CD4-positive, alpha-beta T cell treated with Interleukin-17A for 4 hours (primary cell): ENCODE data around the gene FNDC3B.

Experiments
- DNase-seq: peaks from one replicate; pipeline ENCODE4 v3.0.0-alpha.2; 2020; ENCODE audit warnings: mixed read lengths

Gene FNDC3B

DNA sequence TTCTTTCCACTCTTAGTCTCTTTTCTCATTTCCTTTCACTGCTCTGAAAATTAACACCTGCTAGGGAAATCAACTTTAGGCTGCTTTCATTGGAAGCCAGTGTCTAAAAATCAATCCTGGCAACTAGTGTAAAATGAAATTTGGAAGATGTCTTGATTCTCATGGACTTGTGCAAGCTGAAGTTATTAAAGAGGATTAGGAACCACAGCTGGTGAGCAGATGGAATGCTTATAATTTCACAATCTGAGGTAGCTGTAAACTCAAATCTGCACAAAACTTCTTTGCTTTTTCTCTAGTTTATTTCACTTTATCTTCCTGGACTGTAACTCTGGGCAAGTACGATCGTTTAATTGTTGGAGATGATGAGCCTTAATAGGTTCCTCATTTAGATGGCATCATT lies 233.3 kb downstream of the FNDC3B start:
- no peak for DNase-seq

DNA sequence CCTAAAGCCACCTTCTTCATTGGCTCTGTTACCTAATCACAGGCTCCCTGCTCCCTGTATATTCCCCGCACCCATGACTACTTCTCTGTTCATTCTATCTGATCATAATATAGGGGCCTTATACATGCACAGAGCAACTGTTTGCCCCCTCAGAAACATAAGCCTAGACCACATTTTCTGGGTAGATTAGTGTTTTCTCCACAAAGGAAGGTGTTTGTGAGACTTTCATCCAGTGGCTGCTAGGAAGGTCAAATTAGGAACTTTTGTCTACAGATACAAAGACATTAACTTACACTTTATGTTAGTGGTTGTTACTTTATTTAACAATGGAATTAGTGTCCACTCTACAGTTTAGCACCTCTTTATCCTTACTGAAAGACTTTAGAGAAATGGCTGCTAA lies 234.0 kb downstream of the FNDC3B start:
- no peak for DNase-seq

DNA sequence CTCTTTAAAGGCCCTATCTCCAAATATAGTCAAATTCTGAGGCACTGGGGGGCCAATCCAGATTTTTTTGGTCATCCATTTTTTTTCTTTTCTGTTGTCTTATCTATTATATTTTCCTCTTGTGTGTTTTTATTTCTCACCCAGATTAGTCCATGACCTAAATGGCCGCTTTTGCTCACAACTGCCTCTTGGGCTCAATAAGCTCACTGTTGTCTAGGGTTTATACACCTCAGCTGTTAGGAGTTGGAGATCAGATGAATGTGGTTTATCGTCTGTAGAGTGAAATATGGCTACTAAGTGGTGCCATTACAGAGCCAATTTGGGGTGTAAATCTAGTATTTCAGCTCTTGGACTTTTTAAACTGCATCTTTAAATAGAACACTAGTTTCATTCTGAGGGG lies 235.5 kb downstream of the FNDC3B start:
- DNase-seq: no peak

DNA sequence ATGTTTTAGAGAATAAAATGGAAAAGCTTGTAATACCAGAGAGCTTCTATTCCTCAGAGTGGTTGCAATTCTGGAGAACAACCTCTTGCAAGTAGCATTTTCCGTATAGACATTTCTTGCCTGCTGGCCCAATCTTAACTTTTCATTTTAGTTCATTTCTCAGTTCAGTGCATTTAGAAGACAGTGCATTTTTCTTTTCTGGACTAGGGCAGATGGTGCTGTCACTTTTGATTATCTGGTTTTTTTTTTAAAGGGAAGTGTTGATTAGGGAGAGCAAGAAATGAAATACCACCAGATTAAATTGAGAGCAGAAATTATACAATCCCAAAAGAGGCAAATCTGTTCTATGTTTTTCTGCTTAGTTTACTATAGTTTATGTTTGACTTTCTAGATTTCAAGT lies 236.2 kb downstream of the FNDC3B start:
- DNase-seq: no peak

DNA sequence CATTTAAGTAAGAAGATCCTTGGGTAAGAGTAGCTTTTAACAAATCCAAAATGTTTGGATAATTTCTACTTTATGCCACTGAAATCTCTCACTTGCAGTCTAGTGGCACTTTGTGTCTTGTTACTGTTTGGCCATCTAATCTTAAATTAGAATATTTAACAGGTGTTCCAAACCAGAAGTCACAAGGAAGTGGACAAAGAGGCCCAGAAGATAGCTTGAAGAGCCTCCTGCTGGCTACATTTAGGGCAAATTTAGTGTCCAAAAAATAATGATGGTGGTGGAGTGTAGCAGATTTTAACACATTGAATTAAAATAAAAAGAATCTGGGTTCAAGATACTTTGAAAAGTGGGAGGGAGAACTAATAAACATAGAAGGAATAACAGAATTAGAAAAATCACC lies 236.7 kb downstream of the FNDC3B start:
- DNase-seq: no peak

DNA sequence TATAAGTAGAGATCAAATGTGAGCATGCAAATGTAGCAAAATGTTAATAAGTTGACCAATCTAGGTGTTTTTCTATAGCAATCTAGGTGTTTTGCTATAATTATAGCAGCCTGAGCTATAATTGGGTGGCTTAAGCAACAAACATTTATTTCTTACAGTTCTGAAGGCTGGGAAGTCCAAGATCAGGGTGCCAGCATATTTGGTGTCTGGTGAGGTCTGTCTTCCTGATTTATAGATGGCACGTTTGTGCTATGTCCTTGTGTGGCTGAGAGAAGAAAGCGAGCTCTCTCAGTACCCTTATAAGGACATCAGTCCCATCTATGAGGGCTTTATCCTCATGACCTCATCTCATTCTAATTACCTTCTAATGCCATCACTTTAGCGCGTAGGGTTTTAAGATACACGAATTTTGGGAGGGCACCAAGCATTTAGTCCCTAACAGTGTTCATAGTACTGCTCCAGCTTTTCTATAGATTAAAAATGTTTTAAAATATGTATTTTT lies 237.8 kb downstream of the FNDC3B start:
- no peak for DNase-seq

DNA sequence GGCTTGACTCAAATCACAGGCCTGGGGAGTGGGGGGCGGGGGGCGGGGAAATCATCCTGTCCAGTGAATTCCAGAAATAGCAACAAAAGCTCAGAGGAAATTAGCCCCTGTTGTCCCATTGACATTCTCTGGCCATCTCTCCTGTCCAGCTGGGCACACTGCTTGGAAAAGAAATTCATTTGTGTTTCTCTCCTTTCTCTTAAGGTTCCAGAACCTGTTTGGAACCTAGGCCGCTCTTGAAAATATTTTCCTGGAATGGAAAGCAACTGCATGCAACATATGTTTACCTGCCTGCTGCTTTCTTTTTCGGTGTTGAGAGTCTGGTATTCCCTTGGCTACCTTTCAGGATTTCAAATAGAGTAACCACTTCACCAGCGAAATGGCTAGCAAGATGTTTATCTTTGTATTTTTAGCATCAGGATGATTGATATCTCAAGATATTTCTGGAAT lies 239.8 kb downstream of the FNDC3B start:
- DNase-seq: no peak

DNA sequence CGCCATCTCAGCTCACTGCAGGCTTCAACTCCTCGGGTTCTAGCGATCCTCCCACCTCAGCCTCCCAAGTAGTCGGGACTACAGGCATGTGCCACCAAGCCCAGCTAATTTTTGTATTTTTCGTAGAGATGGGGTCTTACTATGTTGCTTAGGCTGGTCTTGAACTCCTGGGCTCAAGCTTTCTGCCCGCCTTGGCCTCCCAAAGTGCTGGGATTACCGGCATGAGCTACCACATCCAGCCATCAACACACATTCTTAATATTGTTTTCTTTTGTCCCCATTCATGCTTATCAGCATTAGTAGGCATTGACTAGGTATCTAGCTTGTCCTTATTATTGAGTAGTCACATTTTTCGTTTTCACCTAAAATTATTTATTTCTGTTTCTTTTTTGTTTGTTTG lies 240.6 kb downstream of the FNDC3B start:
- DNase-seq: no peak

DNA sequence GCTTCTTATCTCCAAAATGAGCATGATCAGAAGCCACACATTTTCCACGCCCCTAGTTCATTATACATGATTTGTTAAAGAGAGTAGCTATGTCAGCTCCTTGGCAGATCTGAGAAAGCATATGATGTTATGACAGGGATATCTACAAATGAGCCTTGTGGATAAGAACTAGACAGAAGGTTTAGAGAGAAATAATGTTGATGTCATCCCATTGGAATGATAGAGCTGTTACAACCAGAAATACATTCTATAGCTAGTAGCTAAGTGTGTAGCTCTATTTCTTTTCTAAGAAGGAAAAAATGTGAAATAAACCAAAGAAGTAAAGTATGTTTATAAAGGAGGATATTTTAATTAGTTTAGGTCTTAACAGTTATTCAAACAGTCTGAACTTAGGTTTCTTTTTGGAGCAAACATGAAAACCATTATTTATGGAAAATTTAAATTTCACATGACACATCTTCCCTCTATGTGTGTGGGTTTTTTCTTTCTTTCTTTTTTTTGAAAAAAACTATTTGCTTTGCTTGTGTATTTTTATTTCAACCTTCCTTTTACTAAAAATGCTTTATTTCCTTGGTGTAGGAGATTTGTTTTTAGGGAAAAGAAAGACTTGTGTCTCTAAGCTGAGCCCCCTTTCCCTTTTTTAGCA lies 241.2 kb downstream of the FNDC3B start:
- DNase-seq: no peak

DNA sequence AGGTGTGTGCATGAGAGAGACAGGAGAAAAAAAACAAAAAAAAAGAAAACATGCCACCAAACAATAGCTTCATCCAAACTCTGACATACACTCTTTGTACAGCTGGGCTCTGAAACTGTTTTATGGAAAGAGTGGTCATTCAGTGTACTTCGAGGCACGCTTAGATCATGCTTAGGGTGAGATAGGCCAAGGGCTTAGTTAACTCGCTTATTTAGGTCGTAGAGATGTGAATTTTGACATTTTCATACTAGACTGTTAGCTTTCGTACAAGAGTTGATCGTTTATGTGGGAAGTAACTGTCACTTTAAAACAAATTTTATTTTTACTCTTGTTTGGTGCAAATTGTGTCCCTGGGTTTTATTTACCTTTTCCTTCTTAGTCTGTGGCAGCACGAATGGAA lies 242.5 kb downstream of the FNDC3B start:
- DNase-seq: no peak

DNA sequence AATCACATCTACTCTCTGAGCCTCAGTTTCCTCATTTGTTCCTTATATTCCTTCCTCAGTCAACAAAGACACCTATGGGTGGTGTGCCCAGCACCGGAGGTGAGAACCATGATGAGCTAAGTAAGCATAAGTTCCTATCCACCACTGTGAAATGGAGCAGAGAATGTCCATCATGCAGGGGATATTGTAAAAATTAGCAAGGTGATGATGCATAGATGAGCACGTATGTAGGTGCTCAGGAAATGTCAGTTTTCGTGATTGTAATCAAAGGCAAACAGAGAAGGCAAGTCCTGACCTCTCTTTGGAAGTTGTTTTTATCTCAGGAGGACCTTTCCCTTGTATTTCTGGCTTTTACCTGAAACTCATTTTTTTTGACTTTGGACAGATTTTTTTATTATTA lies 243.5 kb downstream of the FNDC3B start:
- DNase-seq: no peak

DNA sequence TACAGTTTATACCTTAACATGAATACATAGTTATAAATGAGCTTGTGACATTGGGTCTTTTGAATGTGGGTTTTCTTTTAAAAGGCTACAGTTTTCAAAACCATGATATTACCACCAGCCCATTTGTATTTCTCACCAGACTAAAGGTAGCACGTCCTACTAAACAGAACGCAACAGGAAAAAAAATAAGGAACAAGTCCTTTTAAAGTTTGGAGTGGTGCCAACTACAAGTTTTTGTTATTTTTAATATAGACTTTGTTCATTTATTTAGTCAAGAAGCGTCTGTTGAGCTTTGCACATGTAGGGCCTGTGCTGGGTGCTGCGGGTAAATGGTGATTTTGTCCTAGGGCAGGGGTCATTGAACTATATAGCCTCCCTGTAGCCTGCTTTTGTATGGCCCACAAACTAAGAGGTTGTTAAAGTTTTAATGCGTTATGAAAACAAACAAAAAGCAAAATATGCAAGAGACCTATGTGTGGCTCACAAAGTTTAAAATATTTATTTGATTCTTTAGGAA lies 244.5 kb downstream of the FNDC3B start:
- DNase-seq: no peak

DNA sequence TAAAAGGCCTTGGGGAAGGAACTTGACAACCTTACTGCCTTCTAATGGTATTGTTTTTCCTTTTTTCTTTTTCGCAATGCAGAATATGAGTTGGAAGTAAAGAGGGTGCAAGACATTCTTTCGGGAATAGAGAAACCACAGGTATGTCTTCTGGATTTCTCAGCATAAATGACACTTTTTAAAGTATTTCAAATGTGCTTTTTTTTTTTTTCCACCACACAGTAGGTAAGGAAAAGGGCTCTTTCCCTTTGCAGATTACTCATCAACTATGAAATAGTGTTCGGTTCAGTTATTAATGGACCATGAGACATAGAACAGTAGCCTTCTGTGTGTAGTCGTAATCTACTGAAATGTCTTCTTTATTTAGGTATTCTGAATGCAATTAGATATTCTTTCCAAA lies 246.5 kb downstream of the FNDC3B start:
- DNase-seq: no peak

DNA sequence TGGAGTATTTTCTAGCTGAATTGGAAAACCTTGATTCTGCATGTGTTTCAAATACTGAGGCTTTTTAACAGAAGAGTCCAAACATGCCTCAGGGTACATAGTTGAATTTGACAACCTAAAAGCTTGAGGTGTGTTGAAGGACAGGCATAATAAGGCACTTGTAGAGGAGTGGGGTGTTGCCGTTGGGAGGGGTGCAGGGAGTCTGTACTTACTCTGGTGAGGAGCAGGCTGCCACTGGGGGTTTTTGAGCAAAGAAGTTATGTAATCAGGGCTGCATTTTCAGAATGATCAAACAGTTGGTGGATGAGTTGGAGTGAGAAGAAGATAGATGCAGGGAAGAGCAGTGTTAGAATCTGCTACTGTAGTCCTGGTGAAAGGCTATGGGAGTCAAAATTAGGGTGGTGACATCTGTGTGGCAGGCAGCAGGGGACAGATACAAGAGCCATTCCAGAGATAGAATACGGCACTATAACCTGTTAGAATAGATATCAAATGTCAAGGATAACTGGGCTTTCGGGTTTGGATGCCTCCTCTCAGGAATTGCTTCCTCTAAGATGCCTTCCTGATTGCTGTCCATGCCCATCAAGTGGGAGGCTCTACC lies 247.3 kb downstream of the FNDC3B start:
- no peak for DNase-seq

DNA sequence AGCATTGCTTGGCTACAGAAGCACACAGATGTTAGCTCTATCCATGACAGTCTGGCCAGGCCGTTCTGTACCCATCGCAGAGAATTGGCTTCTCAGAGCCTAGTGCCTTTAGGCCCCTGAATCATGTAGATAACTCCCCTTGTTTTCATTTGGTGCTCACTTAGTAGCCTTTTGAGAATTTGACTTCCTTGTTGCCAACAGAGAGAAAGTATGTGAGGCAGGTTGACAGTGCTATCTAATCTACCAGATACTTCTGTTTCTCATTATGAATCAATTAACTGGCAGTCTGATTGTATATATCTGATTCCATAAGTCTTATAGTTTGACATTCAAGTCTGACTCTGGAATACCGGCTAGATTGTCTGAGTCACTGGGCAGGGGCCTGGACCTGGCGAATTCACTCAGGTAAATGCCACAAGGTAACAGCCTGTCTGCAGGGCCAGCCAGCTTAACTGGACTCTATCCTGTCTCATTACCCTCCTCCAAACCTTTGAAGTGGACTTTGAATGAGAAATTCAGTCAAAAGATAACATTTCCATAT lies 248.6 kb downstream of the FNDC3B start:
- DNase-seq: no peak

DNA sequence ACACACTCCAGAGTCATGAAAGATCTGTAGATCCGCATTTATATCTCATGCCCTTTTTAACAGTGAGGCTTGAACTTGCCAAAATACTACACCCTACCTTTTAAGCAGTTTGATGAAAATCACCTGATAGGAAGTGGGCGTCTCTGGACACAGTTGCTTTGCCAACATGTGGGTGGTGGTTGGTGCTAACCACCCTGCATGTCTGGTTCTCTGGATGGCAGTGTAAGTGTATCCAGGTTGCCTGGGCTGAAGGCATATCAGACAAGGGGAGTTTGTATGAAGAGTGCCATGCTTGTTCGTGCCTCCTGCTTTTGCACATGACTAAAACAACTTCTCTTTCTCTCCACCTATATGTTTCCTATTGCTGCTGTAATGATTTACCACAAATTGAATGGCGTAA lies 249.3 kb downstream of the FNDC3B start:
- no peak for DNase-seq

DNA sequence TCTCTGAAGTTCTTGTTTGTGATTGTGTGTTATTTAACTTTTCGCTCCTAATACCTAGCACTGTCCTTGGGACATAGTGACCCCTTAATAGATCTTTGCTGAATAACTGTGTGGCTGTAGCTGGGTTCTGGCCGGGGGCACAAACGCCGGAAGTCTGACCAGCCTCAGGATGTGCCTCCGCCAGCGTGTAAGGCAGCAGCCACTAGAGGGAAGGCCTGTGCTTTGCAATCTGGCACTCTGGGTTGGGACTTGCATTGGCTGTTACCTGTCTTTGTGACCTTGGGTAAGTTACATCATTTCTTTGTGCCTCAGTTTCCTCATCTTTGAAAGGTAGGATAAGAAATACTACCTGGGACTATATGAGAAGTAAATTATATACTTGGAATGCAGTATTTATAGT lies 250.2 kb downstream of the FNDC3B start:
- DNase-seq: no peak

DNA sequence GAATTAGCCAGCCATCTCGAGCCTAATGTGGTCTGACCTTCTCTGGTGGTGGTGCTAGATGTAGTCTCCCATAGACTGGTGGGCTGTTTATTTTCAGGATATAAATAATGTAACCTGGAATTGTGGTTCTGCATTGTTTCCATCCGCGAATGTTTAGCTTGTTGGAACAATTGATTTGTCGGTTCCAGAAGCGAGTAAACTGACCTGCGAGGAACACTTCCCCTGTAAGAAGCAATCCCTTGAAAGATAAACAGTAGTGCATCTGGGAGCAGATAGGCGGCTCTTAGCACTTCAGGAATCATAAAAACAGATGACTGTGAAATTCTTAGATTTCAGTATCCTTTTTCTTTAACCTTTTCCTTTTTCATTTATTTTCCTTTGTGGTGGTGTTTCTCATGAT lies 251.1 kb downstream of the FNDC3B start:
- no peak for DNase-seq

DNA sequence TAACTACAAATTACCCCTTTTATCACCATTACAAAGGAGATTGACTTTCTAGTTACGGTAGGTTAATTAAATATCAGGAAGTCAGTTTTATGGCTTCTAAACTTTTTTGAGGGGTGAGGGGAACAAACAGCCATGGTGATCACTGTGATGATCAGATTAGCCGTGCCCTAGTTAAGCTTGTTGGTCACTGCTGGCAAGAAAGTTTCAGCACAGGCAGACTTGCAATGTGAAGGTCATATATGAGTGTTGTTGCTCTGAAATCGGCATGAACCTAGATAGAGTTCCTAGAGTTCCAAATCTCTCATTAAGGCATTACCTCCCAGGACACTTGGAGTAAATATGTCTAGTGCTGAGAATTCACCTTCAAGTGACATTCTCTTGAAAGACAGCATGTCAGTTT lies 252.3 kb downstream of the FNDC3B start:
- no peak for DNase-seq

DNA sequence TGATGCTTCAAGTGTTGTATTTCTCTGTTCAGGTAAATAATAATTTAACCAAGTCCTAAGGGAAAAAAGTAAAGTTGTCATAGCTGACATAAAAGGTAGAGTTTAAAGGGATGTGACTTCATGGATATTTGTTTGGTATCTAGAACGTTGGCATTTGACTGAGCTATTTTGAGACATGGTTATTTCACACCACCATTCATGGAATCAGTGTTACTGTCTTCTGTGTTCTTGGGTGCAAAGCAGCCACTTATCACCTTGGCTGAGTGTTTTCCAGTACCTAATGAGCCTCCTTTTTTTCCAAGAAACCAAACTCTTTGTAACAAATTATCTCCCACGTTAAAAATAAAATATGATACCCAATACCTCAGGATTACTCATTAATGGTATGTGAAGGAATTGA lies 253.0 kb downstream of the FNDC3B start:
- no peak for DNase-seq

DNA sequence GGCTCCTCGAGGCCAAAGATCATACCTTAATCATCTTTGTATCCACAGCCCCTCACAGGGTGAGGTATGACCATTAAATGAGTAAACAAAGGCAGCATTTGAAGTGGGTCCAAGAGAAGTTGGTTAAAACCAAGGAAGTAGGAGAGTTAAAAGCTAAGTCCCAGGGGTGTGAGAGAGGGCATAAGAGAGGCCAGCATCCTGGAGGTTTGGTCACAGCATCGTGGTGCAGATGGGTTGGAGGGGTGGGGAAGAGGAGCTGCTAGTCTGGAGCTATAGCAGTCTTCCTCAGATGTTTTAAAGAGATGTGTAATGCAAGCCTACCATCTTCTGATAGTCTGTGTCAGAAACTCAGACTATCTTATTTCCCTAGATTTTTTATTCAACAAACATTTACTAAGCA lies 253.7 kb downstream of the FNDC3B start:
- DNase-seq: no peak

DNA sequence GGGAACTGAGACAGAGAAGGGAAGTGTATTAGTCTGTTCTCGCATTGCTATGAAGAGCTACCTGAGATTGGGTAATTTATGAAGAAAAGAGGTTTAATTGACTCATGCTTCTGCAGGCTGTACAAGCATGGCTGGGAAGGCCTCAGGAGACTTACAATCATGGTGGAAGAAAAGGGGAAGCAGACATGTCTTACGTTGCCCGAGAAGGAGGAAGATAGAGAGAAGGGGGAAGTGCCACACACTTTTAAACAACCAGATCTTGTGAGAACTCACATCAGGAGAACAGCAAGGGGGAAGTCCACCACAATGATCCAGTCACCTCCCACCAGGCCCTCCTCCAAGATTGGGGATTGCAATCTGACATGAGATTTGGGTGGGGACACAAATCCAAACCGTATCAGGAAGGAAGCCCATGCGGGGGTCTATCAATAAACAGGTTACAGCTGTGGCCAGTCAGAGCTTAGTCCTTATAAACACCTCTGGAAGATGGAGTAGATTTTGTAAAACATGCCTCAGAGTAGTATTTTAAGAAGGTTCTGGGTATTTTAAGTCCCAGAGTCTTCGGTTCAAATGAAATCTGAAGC lies 254.9 kb downstream of the FNDC3B start:
- no peak for DNase-seq

DNA sequence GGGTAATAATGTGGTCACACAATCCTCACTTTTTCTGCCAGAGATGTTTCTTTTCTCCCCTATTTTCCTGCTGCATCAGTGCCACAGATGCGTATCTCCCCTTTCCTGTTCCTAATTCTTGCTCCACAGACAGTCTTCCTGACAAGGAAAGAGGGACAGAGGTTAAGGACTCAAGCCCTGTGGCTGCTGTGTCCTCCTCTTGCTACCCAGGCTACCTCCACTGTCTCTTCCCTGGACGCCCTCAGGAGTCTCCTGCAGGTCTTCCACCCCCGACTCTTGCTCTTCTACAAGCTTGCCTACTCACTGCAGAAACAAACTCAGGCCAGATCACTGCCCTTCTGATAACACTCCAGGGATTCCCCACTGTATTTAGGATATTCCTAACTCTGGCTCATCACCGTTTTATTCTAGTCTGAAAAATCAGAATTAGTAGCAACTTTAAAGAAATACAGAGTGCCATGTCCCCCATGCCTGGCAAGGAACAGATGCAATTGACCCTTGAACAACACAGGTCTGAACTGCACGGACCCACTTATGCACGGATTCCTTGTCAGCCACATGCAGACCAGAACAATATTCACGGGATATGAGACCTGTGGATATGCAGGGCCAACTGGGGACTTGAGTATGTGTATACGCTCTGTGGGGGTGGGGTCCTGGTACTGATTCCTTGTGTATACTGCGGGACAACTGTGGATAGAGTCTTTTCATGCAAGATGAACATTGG lies 257.0 kb downstream of the FNDC3B start:
- DNase-seq: no peak

DNA sequence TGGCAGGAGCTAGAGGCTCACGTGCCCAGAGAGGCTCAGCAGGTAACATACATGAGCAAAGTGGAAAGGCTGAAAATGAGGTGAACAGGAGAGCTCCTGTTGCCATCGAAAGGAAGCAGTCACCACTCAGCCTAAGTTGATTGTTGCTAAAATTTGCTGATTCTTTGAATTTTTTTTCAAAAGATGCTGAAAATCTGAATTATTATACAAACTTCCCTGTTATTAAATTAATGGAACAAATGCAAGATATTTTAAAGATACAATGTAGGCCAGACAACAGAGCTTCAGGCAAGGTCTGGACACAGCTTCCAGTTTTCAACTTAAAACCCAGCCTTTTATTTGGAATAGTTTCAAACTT lies 257.6 kb downstream of the FNDC3B start:
- no peak for DNase-seq
